GM12865 (cell line): ENCODE measurements around the gene RSL1D1.

Source experiments
- DNase-seq: peaks from one replicate; pipeline ENCODE4 v3.0.0; 2010; ENCODE audit warnings: low read depth
- H3K4me3 ChIP-seq: 2 replicates; pipeline ENCODE4 v1.5.1; 2011; ENCODE audit warnings: mild to moderate bottlenecking, low read depth, low read length, control low read depth
- CTCF ChIP-seq: IDR thresholded peaks from 2 replicates; pipeline ENCODE4 v1.5.1; 2011; ENCODE audit warnings: low read length, control low read depth, low read depth, inconsistent platforms; ENCODE audit not compliant: insufficient read depth; ENCODE audit errors: missing control alignments

RSL1D1 gene

DNA sequence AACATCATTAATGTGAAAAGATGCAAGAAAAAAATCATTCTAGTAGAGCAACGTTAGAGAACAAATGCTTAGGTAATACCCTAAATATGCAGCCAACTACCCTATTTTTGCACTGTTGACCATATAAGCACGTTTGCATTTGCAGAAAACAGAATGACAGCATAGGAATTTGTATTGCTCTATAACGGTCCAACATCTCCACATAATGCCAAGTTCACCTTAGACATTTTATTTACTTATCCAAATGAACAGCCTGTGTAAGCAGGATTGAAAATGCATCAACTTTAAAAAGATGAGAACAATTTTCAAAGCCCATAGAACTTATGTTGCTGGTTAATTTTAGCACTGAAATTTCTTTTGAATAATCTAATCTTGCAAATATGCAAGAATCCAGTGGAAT lies 19.1 kb upstream of the RSL1D1 start:
- no peak overlapping the region for H3K4me3 ChIP-seq
- no peak for DNase-seq
- no peak for TF ChIP-seq CTCF

GRCh38 chr16:11869353-11870228 lies 18.2 kb upstream of the RSL1D1 start:
- TF ChIP-seq CTCF: no peak
- no peak for DNase-seq

DNA sequence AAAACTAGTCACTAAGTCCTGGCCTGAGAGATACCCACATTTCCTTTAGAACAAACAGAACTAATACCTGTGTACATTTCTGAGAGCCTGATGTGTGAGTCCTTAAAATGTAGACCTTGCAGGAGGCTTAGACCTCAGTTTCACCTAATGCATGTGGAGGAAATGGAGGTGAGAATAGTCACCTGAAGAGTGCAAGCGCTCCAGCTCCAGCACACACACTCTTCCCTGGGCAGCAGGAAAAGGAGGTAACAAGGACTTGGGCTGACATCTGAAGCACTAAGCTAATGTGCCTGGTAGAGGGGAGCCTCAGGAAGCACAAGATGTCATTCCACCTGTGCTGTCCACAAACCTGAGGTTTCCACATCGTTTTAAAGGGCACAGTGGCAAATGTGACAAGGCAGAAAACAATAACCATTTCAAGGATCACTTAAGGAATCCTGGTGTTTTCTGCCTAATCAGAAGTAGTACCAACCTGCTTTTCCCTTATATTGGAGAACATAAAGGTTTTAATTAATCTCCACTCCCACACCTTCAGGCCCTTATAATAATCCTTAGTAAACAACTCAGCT lies 17.2 kb upstream of the RSL1D1 start:
- H3K4me3 ChIP-seq: no peak overlapping the region
- no peak for TF ChIP-seq CTCF
- no peak for DNase-seq

More at GRCh38 chr16:11869353-11870228, 18.2 kb upstream of the RSL1D1 start:
- no peak overlapping the region for H3K4me3 ChIP-seq

- TF ChIP-seq CTCF: no peak
- H3K4me3 ChIP-seq: no peak overlapping the region
- no peak for DNase-seq
Observed at GRCh38 chr16:11862489-11862888, 11.1 kb upstream of the RSL1D1 start.

DNA sequence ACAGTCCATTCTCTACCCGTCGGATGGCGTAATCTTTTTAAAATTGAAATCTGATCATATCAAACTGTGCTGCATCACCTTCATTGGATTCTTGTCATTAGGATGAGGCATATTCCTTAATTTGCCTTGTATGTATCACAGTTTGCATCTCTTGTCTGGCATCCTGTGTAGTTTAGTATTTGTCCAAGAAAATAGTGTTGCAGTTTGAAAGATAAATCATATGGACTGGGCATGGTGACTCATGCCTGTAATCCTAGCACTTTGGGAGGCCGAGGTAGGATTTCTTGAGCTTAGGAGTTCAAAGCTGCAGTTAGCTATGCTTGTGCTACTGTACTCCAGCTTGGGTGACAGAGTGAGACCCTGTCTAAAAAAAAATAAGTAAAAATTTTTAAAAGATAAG lies 5.8 kb upstream of the RSL1D1 start:
- no peak for DNase-seq
- no peak overlapping the region for H3K4me3 ChIP-seq

GRCh38 chr16:11852092-11852809 lies 909 bp upstream of the RSL1D1 start:
- peak overlapping the region; percentile 93 for H3K4me3 ChIP-seq
- no peak for TF ChIP-seq CTCF
- no peak for DNase-seq

More for the DNA sequence above, 5.8 kb upstream of the RSL1D1 start:
- TF ChIP-seq CTCF: no peak
